ENCODE results near the gene F2.

DNA sequence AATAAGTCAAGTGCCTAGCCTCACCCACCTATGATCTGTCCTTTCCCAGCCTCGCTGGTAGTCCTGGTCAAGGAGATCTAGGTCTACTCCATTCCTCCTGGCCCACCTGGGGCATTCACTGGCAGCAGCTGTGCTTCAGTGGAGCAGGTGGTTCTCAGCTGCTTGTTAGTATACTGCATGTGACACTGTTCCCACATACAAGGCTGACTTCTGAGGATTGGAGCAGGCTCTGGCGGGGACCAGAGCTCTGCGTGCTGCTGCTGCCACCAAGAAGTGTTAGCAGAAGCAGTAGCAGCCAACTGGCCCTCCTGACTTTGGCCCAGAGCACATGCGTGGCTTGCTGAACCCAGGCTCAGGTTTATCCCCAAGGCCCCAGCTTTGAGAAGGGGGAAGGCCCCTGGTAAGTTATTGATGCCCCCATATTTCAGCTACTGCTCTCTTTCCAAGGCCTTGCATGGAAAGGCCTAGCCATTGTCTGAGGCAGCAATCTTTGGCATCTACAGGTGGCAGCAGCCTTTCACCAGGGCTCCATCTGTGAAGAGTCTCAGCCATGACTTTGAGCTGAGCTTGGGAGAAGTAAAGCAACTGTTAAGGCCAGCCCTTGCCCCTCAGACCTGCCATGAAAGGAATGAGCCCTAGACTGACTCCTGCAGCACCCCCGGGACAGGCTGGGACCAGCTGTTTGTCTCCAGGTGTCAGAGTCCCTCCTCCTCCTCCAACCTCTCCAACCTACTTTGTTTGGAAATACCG lies 45.1 kb upstream of the F2 start:
- TF ChIP-seq CTCF (IDR thresholded peaks at IDR 0.05; ENCODE audit: low read depth, low read length) (no peak), MAX (IDR thresholded peaks at IDR 0.05; ENCODE audit: low read depth, low read length) (no peak), POLR2A (IDR thresholded peaks at IDR 0.05; ENCODE audit: extremely low read depth, insufficient read length) (no peak)
